ENCODE measurements around the gene CDC25B. TPM values are rescaled to one million over a fixed set of nuclear protein-coding genes. Genes with fewer than 3 reads are reported as not detected.

Gene CDC25B
- total and polyA plus RNA-seq, 2 of the 13 experiments (the other 11 are each of a cell fraction or from before 2014, with no cell fraction given) = 14.5 to 19.4 TPM

DNA sequence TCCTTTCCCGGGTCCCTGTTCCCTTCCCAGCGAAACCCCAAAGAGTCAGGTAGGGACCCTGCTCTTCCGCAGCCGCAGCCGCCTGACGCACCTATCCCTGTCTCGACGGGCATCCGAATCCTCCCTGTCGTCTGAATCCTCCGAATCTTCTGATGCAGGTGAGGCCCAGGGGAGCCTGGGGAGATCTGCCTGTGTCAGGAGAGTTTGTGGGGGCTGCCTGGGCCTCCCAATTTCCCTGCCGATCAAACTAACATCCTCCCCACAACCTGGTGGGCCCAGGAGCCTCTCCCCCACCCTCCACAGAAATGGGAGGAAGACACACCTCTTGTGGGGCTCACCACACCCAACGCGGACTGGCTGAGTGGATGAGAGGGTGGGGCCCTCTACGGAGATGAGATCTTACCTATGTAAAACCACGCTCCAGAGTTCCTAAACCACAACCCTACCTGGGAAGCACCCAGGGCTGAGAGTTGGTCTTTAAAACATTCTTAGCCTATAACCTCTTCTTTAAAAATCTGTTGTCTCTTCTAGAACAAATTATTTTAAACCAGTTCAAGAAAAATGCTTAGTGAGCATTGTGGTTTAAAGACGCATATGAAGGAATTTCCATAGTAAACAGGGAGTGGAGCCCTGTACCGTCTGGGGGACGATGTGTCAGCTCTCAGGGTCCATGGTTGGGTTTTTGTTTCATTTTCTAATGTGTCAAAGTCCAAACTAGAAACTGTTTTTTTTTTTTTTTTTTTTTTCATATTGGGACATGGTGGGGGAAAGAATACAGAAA lies 1.7 kb downstream of the CDC25B start (continued):
- TF ChIP-seq ZNF766 (CRISPR knock-in tag; IDR thresholded peaks at IDR 0.05; ENCODE audit: borderline replicate concordance) (no peak), AKAP8 (CRISPR knock-in tag; IDR thresholded peaks at IDR 0.05) (no peak), MLLT10 (CRISPR knock-in tag; IDR thresholded peaks at IDR 0.05) (no peak), MAFF (IDR thresholded peaks at IDR 0.05; ENCODE audit: low read depth, low read length) (peak; percentile 93), ZSCAN21 (CRISPR knock-in tag; IDR thresholded peaks at IDR 0.05; ENCODE audit: borderline replicate concordance) (no peak), SRY (CRISPR knock-in tag; IDR thresholded peaks at IDR 0.05) (no peak), CAMTA2 (CRISPR knock-in tag; IDR thresholded peaks at IDR 0.05; ENCODE audit: borderline replicate concordance) (no peak), KAT7 (CRISPR knock-in tag; IDR thresholded peaks at IDR 0.05; ENCODE audit: borderline replicate concordance) (no peak), SAP130 (CRISPR knock-in tag; IDR thresholded peaks at IDR 0.05; ENCODE audit: low read depth) (peak; percentile 82), IKZF1 (IDR thresholded peaks at IDR 0.05) (no peak)
- TF ChIP-seq, protein P1, sequence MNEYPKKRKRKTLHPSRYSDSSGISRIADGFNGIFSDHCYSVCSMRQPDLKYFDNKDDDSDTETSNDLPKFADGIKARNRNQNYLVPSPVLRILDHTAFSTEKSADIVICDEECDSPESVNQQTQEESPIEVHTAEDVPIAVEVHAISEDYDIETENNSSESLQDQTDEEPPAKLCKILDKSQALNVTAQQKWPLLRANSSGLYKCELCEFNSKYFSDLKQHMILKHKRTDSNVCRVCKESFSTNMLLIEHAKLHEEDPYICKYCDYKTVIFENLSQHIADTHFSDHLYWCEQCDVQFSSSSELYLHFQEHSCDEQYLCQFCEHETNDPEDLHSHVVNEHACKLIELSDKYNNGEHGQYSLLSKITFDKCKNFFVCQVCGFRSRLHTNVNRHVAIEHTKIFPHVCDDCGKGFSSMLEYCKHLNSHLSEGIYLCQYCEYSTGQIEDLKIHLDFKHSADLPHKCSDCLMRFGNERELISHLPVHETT (CRISPR knock-in tag; conservative IDR thresholded peaks at IDR 0.05) = no peak
- TF ChIP-seq, protein P2, sequence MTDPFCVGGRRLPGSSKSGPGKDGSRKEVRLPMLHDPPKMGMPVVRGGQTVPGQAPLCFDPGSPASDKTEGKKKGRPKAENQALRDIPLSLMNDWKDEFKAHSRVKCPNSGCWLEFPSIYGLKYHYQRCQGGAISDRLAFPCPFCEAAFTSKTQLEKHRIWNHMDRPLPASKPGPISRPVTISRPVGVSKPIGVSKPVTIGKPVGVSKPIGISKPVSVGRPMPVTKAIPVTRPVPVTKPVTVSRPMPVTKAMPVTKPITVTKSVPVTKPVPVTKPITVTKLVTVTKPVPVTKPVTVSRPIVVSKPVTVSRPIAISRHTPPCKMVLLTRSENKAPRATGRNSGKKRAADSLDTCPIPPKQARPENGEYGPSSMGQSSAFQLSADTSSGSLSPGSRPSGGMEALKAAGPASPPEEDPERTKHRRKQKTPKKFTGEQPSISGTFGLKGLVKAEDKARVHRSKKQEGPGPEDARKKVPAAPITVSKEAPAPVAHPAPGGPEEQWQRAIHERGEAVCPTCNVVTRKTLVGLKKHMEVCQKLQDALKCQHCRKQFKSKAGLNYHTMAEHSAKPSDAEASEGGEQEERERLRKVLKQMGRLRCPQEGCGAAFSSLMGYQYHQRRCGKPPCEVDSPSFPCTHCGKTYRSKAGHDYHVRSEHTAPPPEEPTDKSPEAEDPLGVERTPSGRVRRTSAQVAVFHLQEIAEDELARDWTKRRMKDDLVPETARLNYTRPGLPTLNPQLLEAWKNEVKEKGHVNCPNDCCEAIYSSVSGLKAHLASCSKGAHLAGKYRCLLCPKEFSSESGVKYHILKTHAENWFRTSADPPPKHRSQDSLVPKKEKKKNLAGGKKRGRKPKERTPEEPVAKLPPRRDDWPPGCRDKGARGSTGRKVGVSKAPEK (CRISPR knock-in tag; IDR thresholded peaks at IDR 0.05; ENCODE audit: borderline replicate concordance) = no peak
- TF ChIP-seq, protein P3, sequence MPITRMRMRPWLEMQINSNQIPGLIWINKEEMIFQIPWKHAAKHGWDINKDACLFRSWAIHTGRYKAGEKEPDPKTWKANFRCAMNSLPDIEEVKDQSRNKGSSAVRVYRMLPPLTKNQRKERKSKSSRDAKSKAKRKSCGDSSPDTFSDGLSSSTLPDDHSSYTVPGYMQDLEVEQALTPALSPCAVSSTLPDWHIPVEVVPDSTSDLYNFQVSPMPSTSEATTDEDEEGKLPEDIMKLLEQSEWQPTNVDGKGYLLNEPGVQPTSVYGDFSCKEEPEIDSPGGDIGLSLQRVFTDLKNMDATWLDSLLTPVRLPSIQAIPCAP (CRISPR knock-in tag; IDR thresholded peaks at IDR 0.05; ENCODE audit: low read depth) = no peak
- TF ChIP-seq, protein P4, sequence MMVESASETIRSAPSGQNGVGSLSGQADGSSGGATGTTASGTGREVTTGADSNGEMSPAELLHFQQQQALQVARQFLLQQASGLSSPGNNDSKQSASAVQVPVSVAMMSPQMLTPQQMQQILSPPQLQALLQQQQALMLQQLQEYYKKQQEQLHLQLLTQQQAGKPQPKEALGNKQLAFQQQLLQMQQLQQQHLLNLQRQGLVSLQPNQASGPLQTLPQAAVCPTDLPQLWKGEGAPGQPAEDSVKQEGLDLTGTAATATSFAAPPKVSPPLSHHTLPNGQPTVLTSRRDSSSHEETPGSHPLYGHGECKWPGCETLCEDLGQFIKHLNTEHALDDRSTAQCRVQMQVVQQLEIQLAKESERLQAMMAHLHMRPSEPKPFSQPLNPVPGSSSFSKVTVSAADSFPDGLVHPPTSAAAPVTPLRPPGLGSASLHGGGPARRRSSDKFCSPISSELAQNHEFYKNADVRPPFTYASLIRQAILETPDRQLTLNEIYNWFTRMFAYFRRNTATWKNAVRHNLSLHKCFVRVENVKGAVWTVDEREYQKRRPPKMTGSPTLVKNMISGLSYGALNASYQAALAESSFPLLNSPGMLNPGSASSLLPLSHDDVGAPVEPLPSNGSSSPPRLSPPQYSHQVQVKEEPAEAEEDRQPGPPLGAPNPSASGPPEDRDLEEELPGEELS (CRISPR knock-in tag; IDR thresholded peaks at IDR 0.05) = no peak
- TF ChIP-seq, protein P5, sequence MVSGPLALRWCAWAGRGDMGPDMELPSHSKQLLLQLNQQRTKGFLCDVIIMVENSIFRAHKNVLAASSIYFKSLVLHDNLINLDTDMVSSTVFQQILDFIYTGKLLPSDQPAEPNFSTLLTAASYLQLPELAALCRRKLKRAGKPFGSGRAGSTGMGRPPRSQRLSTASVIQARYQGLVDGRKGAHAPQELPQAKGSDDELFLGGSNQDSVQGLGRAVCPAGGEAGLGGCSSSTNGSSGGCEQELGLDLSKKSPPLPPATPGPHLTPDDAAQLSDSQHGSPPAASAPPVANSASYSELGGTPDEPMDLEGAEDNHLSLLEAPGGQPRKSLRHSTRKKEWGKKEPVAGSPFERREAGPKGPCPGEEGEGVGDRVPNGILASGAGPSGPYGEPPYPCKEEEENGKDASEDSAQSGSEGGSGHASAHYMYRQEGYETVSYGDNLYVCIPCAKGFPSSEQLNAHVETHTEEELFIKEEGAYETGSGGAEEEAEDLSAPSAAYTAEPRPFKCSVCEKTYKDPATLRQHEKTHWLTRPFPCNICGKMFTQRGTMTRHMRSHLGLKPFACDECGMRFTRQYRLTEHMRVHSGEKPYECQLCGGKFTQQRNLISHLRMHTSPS (CRISPR knock-in tag; IDR thresholded peaks at IDR 0.05; ENCODE audit: low read depth) = no peak
- TF ChIP-seq, protein P6, sequence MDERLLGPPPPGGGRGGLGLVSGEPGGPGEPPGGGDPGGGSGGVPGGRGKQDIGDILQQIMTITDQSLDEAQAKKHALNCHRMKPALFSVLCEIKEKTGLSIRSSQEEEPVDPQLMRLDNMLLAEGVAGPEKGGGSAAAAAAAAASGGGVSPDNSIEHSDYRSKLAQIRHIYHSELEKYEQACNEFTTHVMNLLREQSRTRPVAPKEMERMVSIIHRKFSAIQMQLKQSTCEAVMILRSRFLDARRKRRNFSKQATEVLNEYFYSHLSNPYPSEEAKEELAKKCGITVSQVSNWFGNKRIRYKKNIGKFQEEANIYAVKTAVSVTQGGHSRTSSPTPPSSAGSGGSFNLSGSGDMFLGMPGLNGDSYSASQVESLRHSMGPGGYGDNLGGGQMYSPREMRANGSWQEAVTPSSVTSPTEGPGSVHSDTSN (CRISPR knock-in tag; IDR thresholded peaks at IDR 0.05) = no peak
- TF ChIP-seq, protein P7, sequence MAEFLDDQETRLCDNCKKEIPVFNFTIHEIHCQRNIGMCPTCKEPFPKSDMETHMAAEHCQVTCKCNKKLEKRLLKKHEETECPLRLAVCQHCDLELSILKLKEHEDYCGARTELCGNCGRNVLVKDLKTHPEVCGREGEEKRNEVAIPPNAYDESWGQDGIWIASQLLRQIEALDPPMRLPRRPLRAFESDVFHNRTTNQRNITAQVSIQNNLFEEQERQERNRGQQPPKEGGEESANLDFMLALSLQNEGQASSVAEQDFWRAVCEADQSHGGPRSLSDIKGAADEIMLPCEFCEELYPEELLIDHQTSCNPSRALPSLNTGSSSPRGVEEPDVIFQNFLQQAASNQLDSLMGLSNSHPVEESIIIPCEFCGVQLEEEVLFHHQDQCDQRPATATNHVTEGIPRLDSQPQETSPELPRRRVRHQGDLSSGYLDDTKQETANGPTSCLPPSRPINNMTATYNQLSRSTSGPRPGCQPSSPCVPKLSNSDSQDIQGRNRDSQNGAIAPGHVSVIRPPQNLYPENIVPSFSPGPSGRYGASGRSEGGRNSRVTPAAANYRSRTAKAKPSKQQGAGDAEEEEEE (CRISPR knock-in tag; IDR thresholded peaks at IDR 0.05; ENCODE audit: borderline replicate concordance) = no peak

Data from HepG2 (cell line).